GM12878 (cell line): ENCODE measurements around the gene SLCO4A1. TPM values are rescaled to one million over a fixed set of nuclear protein-coding genes. Genes with fewer than 3 reads are reported as not detected.

Experiments
- ATAC-seq: fragments of 200-7000 bp; cut with Tn5 transposase; 3 replicates; pipeline ENCODE4 v1.9.1; 2020; ENCODE audit warnings: mild to moderate bottlenecking, moderate library complexity
- BruUV-seq: library from RNA; stranded (reverse); fragments of 400-500 nt; replicated peaks from 2 replicates; lab custom pipeline; 2021; lab: Mats Ljungman, UMichigan
- CTCF ChIA-PET: fragments of 300-600 bp; sonication (Branson Sonifier 250); formaldehyde crosslinking; extraction: SDS; loops from one replicate; lab custom pipeline; 2021; ENCODE audit warnings: inconsistent platforms; lab: Yijun Ruan, JAX
- POLR2A ChIA-PET: fragments of 350-600 bp; formaldehyde crosslinking; extraction: SDS; loops from one replicate; lab custom pipeline; 2021; ENCODE audit warnings: inconsistent platforms; lab: Charles Lee
- RAD21 ChIA-PET: fragments of 300-600 bp; sonication (Branson Sonifier 250); formaldehyde crosslinking; loops from one replicate; lab custom pipeline; 2023; ENCODE audit warnings: antibody characterized with exemption; ENCODE audit not compliant: unreplicated experiment; lab: Charles Lee
- SMC1A ChIA-PET: fragments of 300-600 bp; sonication (Branson Sonifier 250); formaldehyde crosslinking; loops from one replicate; lab custom pipeline; 2023; ENCODE audit not compliant: unreplicated experiment, uncharacterized antibody; lab: Charles Lee
- DNase-seq: peaks from one replicate; pipeline ENCODE4 v3.0.0-alpha.2; 2011; ENCODE audit warnings: low read depth, low spot score
- FAIRE-seq: peaks from 3 replicates; lab custom pipeline; 2011; peaks lifted over from hg19 to GRCh38; lab: Jason Lieb, UNC
- H2AFZ ChIP-seq: 2 replicates; pipeline ENCODE4 v1.6.0; 2011; ENCODE audit warnings: low read depth, low read length, control low read depth; ENCODE audit not compliant: control insufficient read depth
- H3K27ac ChIP-seq: 2 replicates; pipeline ENCODE4 v1.5.1; 2011; ENCODE audit warnings: control low read depth; ENCODE audit not compliant: control insufficient read depth, insufficient read depth
- H3K27me3 ChIP-seq, 2 experiments: replicated peaks in 1 of 2; 2 replicates each; pipeline versions ENCODE4 v1.6.0 to v1.6.1; 2011; ENCODE audit warnings: low read length in 1 of 2; ENCODE audit not compliant: control insufficient read depth in 2 of 2, insufficient read depth in 2 of 2
- H3K36me3 ChIP-seq, 2 experiments: 2 replicates each; pipeline ENCODE4 v1.5.1; 2011; ENCODE audit warnings: low read length in 1 of 2; ENCODE audit not compliant: control insufficient read depth in 2 of 2, insufficient read depth in 2 of 2
- H3K4me1 ChIP-seq: 2 replicates; pipeline ENCODE4 v1.6.1; 2011; ENCODE audit warnings: mild to moderate bottlenecking, low read length, moderate library complexity, mixed read lengths; ENCODE audit not compliant: control insufficient read depth, insufficient read depth
- H3K4me2 ChIP-seq: 2 replicates; pipeline ENCODE4 v1.6.0; 2011; ENCODE audit warnings: control low read depth; ENCODE audit not compliant: control insufficient read depth, insufficient read depth
- H3K4me3 ChIP-seq: fragments of 200-600 bp; sonication (generic); 2 replicates; pipeline ENCODE4 v1.5.1; 2016
- H3K79me2 ChIP-seq: 2 replicates; pipeline ENCODE4 v1.6.0; 2011; ENCODE audit warnings: low read length; ENCODE audit not compliant: control insufficient read depth, insufficient read depth
- H3K9ac ChIP-seq: 2 replicates; pipeline ENCODE4 v1.8.0; 2011; ENCODE audit warnings: low read length, control low read depth, mixed read lengths; ENCODE audit not compliant: control insufficient read depth, insufficient read depth
- H3K9me3 ChIP-seq: replicated peaks from 3 replicates; pipeline ENCODE4 v1.5.1; 2011; ENCODE audit warnings: mild to moderate bottlenecking, low read length; ENCODE audit not compliant: control insufficient read depth, insufficient read depth
- H4K20me1 ChIP-seq: 2 replicates; pipeline ENCODE4 v1.6.0; 2011; ENCODE audit not compliant: control insufficient read depth, insufficient read depth
- FOXM1 ChIP-seq: IDR thresholded peaks from 2 replicates; pipeline ENCODE4 v1.6.1; 2012; ENCODE audit warnings: low read depth, mild to moderate bottlenecking, inconsistent platforms, low read length, moderate library complexity
- HDAC2 ChIP-seq: fragments of 200-600 bp; sonication (generic); IDR thresholded peaks from 2 replicates; pipeline ENCODE4 v1.6.1; 2017
- MEF2B ChIP-seq: fragments of 450-650 bp; IDR thresholded peaks from 2 replicates; pipeline ENCODE4 v1.6.1; 2018; ENCODE audit warnings: mild to moderate bottlenecking, moderate library complexity; ENCODE audit not compliant: partially characterized antibody, poor library complexity, severe bottlenecking
- NR2C1 ChIP-seq: fragments of 450-650 bp; IDR thresholded peaks from 2 replicates; pipeline ENCODE4 v1.6.1; 2017; ENCODE audit warnings: antibody characterized with exemption, mild to moderate bottlenecking, moderate library complexity
- POLR2AphosphoS2 ChIP-seq: IDR thresholded peaks from 2 replicates; pipeline ENCODE4 v1.6.1; 2011; ENCODE audit warnings: low read depth, mild to moderate bottlenecking, low read length, improper control_type of control experiment, moderate library complexity
- STAT3 ChIP-seq: IDR thresholded peaks from 2 replicates; pipeline ENCODE4 v1.6.1; 2011; ENCODE audit warnings: low read depth, low read length, improper control_type of control experiment
- TBL1XR1 ChIP-seq: IDR thresholded peaks from 2 replicates; pipeline ENCODE4 v1.6.1; 2012; ENCODE audit warnings: low read depth, low read length, improper control_type of control experiment
- ZSCAN29 ChIP-seq: fragments of 450-650 bp; IDR thresholded peaks from 2 replicates; pipeline ENCODE4 v1.6.1; 2017; ENCODE audit warnings: mild to moderate bottlenecking, moderate library complexity
- WGBS: methylation state at CpG from one replicate; pipeline ENCODE4 v1.1.6; 2016; ENCODE audit warnings: low lambda C conversion rate; ENCODE audit not compliant: insufficient replicate concordance, insufficient coverage; ENCODE audit errors: missing lambda C conversion rate; 5-methylcytosine and 5-hydroxymethylcytosine counted together
- in situ Hi-C: fragments of 300-500 bp; cut with MboI; formaldehyde crosslinking; loops from 9 replicates; pipeline ENCODE4 v1.14.3; 2018; ENCODE audit warnings: mixed read lengths
- intact Hi-C: fragments of 100-400 bp; cut with micrococcal nuclease; formaldehyde crosslinking; loops from one replicate; pipeline ENCODE4 v1.14.2; 2022; ENCODE audit not compliant: unreplicated experiment
- polyA plus RNA-seq, 11 experiments: library from polyadenylated mRNA; depleted of rRNA in 4 of 11; unstranded in 6 of 11; stranded (reverse) in 5 of 11; fragments of >200 nt; fragmentation: Nextera tagmentation in 4 of 11; fragmentation: Illumina TruSeq in 1 of 11; extraction: Ambion mirVana in 4 of 11; extraction: Trizol in 1 of 11; gene quantifications; 1 replicate in 1 of 11; 2 replicates in 10 of 11; pipeline versions ENCODE4 v1.2.1 to v1.2.3, GENCODE V29; 2011 to 2016; ENCODE audit warnings: inconsistent platforms in 2 of 11, missing spikeins in 2 of 11, low read depth in 1 of 11
- total RNA-seq, 4 experiments: library from RNA; depleted of rRNA in 3 of 4; stranded (reverse); fragments of >200 nt in 3 of 4; fragmentation: Illumina TruSeq in 1 of 4; extraction: Trizol in 1 of 4; gene quantifications; 2 replicates each; pipeline versions ENCODE4 v1.2.1 to v1.2.3, GENCODE V29; 2013 to 2021
- TF ChIP-seq, protein P1 (sequence below): IDR thresholded peaks from 2 replicates; pipeline ENCODE4 v1.6.1; 2012; ENCODE audit warnings: mild to moderate bottlenecking, low read depth, low read length

SLCO4A1 gene
- total and polyA plus RNA-seq, 10 of the 15 experiments (the other 5 are each of a cell fraction or from before 2014, with no cell fraction given), result 2.1 to 30.7 (median 12.0) TPM

DNA sequence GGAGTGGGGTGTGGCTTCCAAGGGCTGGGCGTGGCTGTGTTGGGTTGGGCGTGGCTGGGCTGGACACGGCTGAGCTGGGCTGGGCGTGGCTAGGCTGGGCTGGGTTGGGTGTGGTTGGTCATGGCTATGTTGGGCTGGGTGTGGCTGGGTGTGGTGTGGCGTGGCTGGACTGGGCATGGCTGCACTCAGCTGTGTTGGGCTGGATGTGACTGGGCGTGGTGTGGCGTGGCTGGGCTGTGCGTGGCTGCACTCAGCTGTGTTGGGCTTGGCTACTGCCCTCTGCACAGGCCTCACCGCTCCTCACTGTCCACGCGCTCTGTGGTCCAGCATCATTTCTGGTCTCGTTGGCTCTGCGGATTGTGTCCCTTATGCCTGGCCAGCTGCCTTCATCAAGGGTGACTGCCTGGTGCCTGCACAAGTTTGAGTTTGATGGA lies 43.5 kb upstream of the SLCO4A1 start:
- TF ChIP-seq STAT3 (no peak), HDAC2 (no peak), TBL1XR1 (no peak), NR2C1 (no peak), ZSCAN29 (no peak), POLR2AphosphoS2 (no peak), MEF2B (no peak), FOXM1 (no peak)
- TF ChIP-seq, protein P1, sequence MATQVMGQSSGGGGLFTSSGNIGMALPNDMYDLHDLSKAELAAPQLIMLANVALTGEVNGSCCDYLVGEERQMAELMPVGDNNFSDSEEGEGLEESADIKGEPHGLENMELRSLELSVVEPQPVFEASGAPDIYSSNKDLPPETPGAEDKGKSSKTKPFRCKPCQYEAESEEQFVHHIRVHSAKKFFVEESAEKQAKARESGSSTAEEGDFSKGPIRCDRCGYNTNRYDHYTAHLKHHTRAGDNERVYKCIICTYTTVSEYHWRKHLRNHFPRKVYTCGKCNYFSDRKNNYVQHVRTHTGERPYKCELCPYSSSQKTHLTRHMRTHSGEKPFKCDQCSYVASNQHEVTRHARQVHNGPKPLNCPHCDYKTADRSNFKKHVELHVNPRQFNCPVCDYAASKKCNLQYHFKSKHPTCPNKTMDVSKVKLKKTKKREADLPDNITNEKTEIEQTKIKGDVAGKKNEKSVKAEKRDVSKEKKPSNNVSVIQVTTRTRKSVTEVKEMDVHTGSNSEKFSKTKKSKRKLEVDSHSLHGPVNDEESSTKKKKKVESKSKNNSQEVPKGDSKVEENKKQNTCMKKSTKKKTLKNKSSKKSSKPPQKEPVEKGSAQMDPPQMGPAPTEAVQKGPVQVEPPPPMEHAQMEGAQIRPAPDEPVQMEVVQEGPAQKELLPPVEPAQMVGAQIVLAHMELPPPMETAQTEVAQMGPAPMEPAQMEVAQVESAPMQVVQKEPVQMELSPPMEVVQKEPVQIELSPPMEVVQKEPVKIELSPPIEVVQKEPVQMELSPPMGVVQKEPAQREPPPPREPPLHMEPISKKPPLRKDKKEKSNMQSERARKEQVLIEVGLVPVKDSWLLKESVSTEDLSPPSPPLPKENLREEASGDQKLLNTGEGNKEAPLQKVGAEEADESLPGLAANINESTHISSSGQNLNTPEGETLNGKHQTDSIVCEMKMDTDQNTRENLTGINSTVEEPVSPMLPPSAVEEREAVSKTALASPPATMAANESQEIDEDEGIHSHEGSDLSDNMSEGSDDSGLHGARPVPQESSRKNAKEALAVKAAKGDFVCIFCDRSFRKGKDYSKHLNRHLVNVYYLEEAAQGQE, result no peak
- H3K4me2 ChIP-seq, result no peak overlapping the region
- 12% methylated on average over 13 of the region's 13 CpGs for WGBS
- H3K9me3 ChIP-seq, result no peaks in the 10 kb centered on the region
- intact Hi-C loops (no loop called here), in situ Hi-C loops (no loop called here)
- peaks cover 9% of the 10 kb centered on the region for H3K4me1 ChIP-seq
- peaks cover 9 to 14% of the 10 kb centered on the region in 2 experiments; a peak in 3 of 4 replicates for H3K27me3 ChIP-seq
- no peaks in the 10 kb centered on the region for H3K36me3 ChIP-seq
- H2AFZ ChIP-seq, result no peak overlapping the region
- no peak overlapping the region for H3K27ac ChIP-seq
- DNase-seq (no peak), ATAC-seq (peak; percentile 96), FAIRE-seq (no peak)
- BruUV-seq, result no TSS peak
- no peak overlapping the region for H3K9ac ChIP-seq
- no peak overlapping the region for H3K4me3 ChIP-seq
- ChIA-PET CTCF (interaction anchor here (1.4 kb wide), 1 partner anchor 18 kb away, joined by 3 read pairs; no protein-coding TSS in a partner anchor), POLR2A (no interaction called here), RAD21 (no interaction called here), SMC1A (no interaction called here)
- no peaks in the 10 kb centered on the region for H3K79me2 ChIP-seq
- H4K20me1 ChIP-seq, result no peaks in the 10 kb centered on the region
